ENCODE results near the gene OR51B6.

The OR51B6 gene

GRCh38 chr11:5368502-5369043 is 17.3 kb downstream of the OR51B6 start:
- Histone ChIP-seq H3K9me3 (no peaks in the 10 kb centered on the region), H3K27ac (no peak overlapping the region), H3K36me3 (no peaks in the 10 kb centered on the region), H3K4me3 (ENCODE audit: low read depth in 1 of 2, low read length in 1 of 2) (no peak overlapping the region), H3K27me3 (no peaks in the 10 kb centered on the region), H3K4me1 (ENCODE audit: control insufficient read depth in 1 of 2, insufficient read depth in 1 of 2, low read depth in 1 of 2, low read length in 1 of 2) (no peaks in the 10 kb centered on the region)
- TF ChIP-seq CTCF (IDR thresholded peaks at IDR 0.05) = no peak

- Histone ChIP-seq H3K36me3 (no peaks in the 10 kb centered on the region), H3K9me3 (no peaks in the 10 kb centered on the region), H3K27ac (no peak overlapping the region), H3K4me3 (ENCODE audit: low read depth in 1 of 2, low read length in 1 of 2) (no peak overlapping the region), H3K27me3 (no peaks in the 10 kb centered on the region), H3K4me1 (ENCODE audit: control insufficient read depth in 1 of 2, insufficient read depth in 1 of 2, low read depth in 1 of 2, low read length in 1 of 2) (no peaks in the 10 kb centered on the region)
- no peak for TF ChIP-seq CTCF (IDR thresholded peaks at IDR 0.05)
Measured at GRCh38 chr11:5369789-5370188, 18.5 kb downstream of the OR51B6 start.

GRCh38 chr11:5380740-5381342 is 29.5 kb downstream of the OR51B6 start:
- H3K4me1 ChIP-seq (ENCODE audit: control insufficient read depth in 1 of 2, insufficient read depth in 1 of 2, low read depth in 1 of 2, low read length in 1 of 2) = no peaks in the 10 kb centered on the region
- no peaks in the 10 kb centered on the region for H3K9me3 ChIP-seq
- TF ChIP-seq CTCF (IDR thresholded peaks at IDR 0.05) = no peak
- H3K27me3 ChIP-seq = no peaks in the 10 kb centered on the region
- no peaks in the 10 kb centered on the region for H3K36me3 ChIP-seq
- H3K27ac ChIP-seq = no peak overlapping the region
- H3K4me3 ChIP-seq (ENCODE audit: low read depth in 1 of 2, low read length in 1 of 2) = no peak overlapping the region

- no peaks in the 10 kb centered on the region for H3K36me3 ChIP-seq
- H3K27me3 ChIP-seq = no peaks in the 10 kb centered on the region
- no peak within 1 kb of the TSS for H3K27ac ChIP-seq
- no peak within 1 kb of the TSS for H3K4me3 ChIP-seq (ENCODE audit: low read depth in 1 of 2, low read length in 1 of 2)
- no peaks in the 10 kb centered on the region for H3K4me1 ChIP-seq (ENCODE audit: control insufficient read depth in 1 of 2, insufficient read depth in 1 of 2, low read depth in 1 of 2, low read length in 1 of 2)
- H3K9me3 ChIP-seq = no peaks in the 10 kb centered on the region
- TF ChIP-seq CTCF (IDR thresholded peaks at IDR 0.05) = no peak
Measured at GRCh38 chr11:5383576-5383975, 32.3 kb downstream of the OR51B6 start, which contains the start of gene OR51M1. OR51M1 (plus strand) TSS chr11:5383812; CDS start chr11:5389399, 5,587 bp downstream.

GRCh38 chr11:5384335-5384734 is 33.0 kb downstream of the OR51B6 start:
- TF ChIP-seq CTCF (IDR thresholded peaks at IDR 0.05) = no peak
- H3K4me1 ChIP-seq (ENCODE audit: control insufficient read depth in 1 of 2, insufficient read depth in 1 of 2, low read depth in 1 of 2, low read length in 1 of 2) = no peaks in the 10 kb centered on the region
- H3K9me3 ChIP-seq = no peaks in the 10 kb centered on the region
- no peak overlapping the region for H3K4me3 ChIP-seq (ENCODE audit: low read depth in 1 of 2, low read length in 1 of 2)
- no peak overlapping the region for H3K27ac ChIP-seq
- no peaks in the 10 kb centered on the region for H3K36me3 ChIP-seq
- no peaks in the 10 kb centered on the region for H3K27me3 ChIP-seq

Measured in neutrophil (primary cell).